ENCODE results near the gene CELF2.

DNA sequence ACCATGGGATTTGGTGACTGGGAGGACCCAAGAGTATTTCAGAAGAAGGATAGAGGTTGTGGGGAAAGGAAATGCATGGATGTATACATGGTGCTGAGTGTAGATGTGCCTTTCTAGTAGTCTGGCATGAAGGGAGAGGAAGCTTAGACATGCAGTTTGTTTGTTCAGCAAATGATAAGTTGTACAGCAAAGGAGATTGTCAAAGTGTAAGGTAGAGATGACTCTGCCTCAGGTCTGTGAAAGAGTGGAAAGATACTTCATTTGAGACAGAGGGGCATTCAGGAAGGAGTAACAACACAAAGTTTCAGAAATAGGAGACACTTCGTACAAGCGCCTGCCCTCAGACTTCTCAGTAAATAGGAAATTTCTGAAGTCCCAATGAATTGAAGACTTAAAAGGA is 152.3 kb downstream of the CELF2 start:
- TF ChIP-seq, protein P1, sequence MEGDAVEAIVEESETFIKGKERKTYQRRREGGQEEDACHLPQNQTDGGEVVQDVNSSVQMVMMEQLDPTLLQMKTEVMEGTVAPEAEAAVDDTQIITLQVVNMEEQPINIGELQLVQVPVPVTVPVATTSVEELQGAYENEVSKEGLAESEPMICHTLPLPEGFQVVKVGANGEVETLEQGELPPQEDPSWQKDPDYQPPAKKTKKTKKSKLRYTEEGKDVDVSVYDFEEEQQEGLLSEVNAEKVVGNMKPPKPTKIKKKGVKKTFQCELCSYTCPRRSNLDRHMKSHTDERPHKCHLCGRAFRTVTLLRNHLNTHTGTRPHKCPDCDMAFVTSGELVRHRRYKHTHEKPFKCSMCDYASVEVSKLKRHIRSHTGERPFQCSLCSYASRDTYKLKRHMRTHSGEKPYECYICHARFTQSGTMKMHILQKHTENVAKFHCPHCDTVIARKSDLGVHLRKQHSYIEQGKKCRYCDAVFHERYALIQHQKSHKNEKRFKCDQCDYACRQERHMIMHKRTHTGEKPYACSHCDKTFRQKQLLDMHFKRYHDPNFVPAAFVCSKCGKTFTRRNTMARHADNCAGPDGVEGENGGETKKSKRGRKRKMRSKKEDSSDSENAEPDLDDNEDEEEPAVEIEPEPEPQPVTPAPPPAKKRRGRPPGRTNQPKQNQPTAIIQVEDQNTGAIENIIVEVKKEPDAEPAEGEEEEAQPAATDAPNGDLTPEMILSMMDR (IDR thresholded peaks at IDR 0.05; ENCODE audit: low read depth, low read length), result no peak
- TF ChIP-seq POLR2A (IDR thresholded peaks at IDR 0.05; ENCODE audit: extremely low read depth, insufficient read length), result no peak
- TF ChIP-seq, protein P2, sequence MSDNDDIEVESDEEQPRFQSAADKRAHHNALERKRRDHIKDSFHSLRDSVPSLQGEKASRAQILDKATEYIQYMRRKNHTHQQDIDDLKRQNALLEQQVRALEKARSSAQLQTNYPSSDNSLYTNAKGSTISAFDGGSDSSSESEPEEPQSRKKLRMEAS (IDR thresholded peaks at IDR 0.05; ENCODE audit: low read depth, low read length), result no peak
- no peak for TF ChIP-seq MYC (IDR thresholded peaks at IDR 0.05; ENCODE audit: low read depth, low read length)

All from NB4 (cell line).